GM18499 (cell line): ENCODE results near the gene PHOSPHO2.

Source experiments
- ATAC-seq: cut with Tn5 transposase; IDR thresholded peaks from one replicate; pipeline ENCODE4 v1.9.1; 2021; ENCODE audit warnings: moderate number of reproducible peaks; ENCODE audit not compliant: insufficient read depth, unreplicated experiment

The PHOSPHO2 gene, protein sequence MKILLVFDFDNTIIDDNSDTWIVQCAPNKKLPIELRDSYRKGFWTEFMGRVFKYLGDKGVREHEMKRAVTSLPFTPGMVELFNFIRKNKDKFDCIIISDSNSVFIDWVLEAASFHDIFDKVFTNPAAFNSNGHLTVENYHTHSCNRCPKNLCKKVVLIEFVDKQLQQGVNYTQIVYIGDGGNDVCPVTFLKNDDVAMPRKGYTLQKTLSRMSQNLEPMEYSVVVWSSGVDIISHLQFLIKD

DNA sequence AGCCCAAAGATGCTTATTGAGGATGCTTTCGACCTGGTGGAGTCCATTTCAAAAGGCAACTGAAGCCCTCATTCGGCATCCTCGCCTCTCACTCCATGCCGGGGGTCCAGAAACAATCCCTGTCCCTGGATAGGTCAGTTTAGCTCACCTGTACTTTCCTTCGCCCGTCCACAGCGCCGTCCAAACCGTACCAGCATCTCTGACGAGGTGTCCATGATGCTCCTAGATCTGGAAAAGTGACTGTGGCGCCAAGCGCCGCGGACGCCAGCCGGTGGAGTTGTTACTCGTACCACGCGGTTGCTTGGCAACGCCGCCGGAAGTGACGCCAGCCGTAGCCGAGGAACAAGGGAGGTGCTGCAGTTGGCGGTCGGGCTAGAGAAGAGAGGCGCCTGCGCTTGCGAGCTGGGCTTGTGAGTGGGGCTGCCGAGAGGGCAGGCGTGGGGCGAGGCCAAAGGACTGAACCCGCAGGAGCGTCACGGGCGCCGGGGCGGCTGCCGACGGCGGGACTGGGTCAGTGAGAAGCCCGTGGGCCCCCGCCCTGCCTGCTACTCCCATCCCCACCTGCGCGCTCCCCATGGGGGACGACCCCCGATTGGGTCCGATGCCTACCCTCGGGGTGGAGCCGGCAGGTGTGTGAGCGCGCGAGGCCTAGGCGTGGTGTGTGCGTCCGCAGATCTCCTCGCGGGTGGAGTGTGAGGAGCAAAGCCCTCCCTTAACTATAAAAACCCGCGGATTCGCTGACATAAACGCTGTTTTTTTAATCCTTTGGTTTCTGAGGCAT, at the start of gene PHOSPHO2, which contains the start of gene CFAP210:
Gene PHOSPHO2 (plus strand): TSS at position 357 of the 781 bp plus-strand sequence. CDS start 6,503 bp downstream, outside the sequence.
Gene CFAP210 (minus strand): TSS at position 293 of the 781 bp plus-strand sequence. CDS start 78 bp downstream, at position 215.
- peak; percentile 92 for ATAC-seq

DNA sequence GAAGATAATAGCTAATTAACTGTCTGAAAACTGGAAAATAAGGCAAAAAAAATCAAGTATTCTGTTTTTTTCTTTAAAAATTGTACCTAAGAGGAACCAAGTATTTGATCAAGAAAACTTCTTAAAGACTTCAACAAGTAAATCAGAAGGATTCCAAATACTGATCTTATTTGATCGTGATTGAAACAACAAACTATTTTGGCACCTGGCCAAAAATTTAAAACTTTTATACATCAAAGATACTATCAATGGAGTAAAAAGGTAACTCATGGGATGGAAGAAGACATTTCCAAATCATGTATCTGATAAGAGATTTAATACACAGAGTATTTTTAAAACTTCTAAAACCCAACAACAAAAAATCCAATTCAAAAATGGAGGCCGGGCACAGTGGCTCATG, 46.8 kb upstream of the PHOSPHO2 start:
- ATAC-seq, result no peak

GRCh38 chr2:169649278-169649677, 45.0 kb upstream of the PHOSPHO2 start:
- no peak for ATAC-seq

- ATAC-seq, result no peak
These were observed 40.6 kb upstream of the PHOSPHO2 start for GRCh38 chr2:169653636-169654035.

- no peak for ATAC-seq
These were observed 38.1 kb upstream of the PHOSPHO2 start for GRCh38 chr2:169656164-169656563.

DNA sequence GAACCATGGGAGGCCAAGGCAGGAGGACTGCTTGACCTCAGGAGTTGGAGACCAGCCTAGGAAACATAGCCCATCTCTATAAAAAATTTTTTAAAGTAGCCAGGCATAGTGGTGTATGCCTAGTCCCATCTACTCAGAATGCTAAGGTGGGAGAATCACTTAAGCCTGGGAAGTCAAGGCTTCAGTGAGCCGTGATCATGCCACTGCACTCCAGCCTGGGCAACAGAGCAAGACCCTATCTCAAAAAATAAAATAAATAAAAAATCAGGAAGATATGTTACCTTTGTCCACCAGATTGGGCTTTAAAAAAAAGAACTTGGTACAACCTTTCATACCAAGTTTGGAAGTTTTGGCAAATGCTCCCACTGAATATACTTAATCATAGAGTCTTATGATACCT, 35.4 kb upstream of the PHOSPHO2 start:
- ATAC-seq, result no peak

- ATAC-seq, result no peak
These were observed 34.9 kb upstream of the PHOSPHO2 start for GRCh38 chr2:169659320-169659719.

DNA sequence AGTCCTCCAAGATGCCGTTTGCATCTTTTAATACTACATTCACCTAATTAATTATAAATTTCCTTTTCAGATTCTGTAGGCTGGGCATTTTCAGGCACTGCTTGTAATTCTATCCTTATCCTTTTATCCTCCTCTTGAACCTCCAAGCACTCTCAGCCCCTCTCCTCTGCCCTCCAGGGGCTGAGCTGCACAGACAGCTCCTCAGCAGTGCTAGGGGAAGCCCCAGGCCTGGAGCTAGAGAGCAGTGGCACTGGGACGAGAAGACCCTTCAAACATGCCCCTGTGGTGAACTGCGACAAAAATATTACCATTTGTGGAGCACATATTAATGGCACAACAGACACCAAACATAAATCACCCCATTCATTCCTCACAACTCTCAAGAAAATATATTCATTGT, 33.0 kb upstream of the PHOSPHO2 start:
- ATAC-seq, result no peak

DNA sequence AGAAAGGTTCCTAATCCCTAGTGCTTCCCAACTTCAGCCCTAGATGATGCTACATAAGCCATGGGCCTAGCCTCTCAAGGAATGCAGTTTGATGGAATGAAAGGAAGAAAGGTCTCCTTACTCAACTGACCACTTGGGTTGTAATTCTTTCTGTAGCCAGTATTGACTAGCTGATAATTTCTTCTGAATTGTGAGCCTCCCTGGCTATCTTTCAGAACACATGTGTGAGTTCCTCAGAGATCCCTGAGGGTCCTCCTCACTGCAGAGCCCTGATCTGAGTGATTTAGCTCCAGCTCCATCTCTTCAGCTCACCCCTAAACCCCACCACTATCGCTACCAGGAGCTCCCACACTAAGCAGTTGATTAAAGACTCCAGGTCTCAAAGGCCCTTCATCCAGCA, 31.5 kb upstream of the PHOSPHO2 start:
- ATAC-seq, result no peak

GRCh38 chr2:169663247-169663646, 31.0 kb upstream of the PHOSPHO2 start:
- no peak for ATAC-seq

DNA sequence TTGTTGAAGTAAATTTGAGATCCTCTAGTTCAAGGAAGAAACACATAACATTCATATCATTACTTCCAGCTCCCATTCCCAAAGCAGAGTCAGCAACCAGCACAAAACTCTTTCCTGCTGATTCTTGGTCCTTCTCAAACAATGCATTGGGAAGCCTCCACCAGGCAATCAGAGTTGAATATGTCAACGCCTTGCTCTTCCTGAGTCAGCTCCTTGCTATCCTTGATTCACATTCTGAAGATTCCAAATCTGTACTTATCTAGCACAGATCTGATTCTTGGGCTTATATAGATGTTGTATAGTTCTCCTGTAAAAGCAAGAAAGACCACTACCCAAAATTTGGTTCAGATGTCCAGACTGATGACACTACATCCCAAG, 29.7 kb upstream of the PHOSPHO2 start:
- ATAC-seq, result no peak

DNA sequence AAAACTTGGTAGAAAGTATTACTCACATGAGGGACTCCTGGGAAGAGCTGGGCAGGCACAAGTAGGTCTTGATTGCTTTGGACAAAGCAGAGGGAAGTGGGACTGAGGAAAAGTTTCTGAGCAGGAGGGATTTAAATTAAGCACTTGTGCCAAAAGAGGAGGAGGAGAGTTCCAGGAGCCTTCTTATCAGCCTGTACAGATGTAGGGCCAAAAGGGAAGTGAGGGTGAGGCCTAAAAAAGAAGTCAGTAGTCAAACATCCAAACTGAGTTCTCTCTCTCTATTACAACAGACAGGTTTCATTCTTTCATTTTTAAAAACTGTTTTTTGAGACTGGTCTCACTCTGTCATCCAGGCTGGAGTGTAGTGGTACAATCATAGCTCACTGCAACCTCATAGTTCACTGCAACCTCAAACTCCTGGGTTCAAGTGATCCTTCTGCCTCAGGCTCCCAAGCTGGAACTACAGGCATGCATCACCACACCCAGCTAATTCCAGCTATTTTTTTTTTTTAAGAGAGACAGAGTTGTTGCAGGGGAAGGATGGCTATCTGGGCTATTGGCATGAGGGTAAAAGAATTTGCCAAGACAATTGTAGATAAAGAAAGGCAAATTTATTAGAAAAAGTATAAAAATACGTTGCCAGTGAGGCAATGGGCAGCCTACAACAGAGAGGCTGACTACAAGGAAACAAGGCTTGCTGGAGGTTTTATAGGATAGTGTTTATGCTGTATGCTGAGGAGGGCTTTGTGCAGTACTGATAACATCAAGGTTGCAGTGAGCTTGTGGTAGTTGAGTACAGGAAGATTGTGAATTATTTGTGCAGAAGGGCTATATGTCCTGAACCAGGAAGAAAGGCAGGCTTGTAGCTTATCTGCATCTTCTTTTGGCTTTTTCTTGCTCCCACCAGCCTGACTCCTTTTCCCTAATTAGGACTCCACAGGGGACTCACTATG, 29.0 kb upstream of the PHOSPHO2 start:
- ATAC-seq, result no peak

DNA sequence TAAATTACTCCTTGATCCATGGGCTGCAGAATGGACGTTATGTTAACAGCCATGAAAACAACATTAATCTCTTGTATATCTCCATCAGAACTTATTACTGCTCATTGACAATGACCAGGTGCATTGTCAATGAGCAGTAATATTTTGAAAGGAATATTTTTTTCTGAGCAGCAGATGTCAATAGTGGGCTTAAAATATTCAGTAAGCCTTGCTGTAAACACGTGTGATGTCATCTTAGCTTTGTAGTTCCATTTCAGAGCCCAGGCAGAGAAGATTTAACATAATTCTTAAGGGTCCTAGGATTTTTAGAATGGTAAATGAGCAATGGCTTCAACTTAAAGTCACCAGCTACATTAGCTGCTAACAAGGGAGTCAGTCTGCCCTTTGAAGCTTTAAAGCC, 26.7 kb upstream of the PHOSPHO2 start:
- ATAC-seq, result no peak

GRCh38 chr2:169670215-169670651, 24.0 kb upstream of the PHOSPHO2 start:
- ATAC-seq, result no peak

- no peak for ATAC-seq
These were observed 23.3 kb upstream of the PHOSPHO2 start for GRCh38 chr2:169670937-169671336.

DNA sequence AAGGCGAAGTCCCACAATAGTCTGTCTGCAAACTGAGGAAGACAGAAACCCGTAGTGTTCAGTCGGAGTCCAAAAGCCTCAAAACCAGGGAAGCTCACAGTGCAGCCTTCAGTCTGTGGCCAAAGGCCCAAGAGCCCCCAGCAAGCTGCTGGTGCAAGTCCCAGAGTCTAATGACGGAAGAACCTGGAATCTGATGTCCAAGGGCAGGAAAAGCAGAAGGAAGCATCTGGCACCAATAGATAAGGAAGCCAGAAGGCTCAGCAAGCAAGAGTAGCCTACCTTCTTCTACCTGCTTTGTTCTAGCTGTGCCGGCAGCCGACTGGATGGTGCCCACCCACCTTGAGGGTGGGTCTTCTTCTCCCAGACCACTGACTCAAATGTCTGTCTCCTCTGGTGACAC, 21.9 kb upstream of the PHOSPHO2 start:
- ATAC-seq, result no peak

GRCh38 chr2:169673106-169673505, 21.2 kb upstream of the PHOSPHO2 start:
- ATAC-seq, result no peak

DNA sequence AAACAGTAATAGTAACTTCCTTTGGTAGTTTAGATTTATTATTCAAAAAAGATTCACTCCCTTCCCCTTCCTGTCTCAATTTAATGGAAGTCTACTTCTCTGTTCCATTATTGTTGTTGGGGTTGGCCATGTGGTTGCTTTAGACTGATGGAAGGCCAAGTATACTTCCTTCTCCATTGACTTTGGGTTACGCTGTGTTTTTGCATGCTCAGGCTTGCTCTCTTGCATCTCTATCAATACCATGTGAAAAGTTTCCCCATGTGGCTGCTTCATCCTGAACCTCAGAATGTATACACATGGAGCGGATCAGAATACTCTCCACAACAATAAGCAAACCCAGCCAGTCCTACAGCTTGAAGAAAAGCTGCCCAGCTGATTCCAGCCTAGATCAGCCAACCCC, 20.3 kb upstream of the PHOSPHO2 start:
- no peak for ATAC-seq

DNA sequence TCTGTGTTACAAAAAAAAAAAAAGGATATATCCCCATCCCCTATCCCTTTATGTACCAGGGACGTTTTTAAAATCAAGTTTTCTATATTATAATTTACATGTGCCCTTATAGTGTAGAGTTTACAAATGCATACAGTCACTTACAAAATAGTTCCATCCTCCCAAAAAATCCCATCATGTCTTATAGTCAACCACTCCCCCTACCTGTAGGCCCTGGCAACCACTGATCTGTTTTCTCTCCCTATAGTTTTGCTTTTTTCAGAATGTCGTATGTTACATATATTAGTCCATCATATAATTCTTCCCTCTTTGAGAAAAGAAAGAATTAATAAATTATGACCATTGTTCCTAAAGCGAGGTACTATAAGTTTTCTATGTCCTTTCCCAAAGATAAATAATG, 17.9 kb upstream of the PHOSPHO2 start:
- ATAC-seq, result no peak

GRCh38 chr2:169676850-169677249, 17.4 kb upstream of the PHOSPHO2 start:
- ATAC-seq, result no peak

DNA sequence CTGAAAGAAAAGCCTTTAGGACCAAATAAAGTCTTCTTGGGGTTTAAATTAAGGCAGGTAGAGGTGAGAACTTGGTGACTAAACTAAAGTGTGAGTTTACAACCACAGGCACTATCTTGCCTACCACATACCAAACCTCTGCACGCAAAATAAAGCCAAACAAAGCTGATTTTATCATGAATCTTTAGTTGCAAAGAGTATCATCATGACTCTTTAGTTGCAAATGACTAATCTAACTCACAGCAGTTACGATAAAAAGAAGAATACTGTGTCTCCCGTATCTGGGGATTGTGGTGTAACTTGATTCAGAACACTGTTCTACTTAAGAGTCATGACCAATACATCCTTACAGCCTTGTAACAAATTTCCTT, 11.2 kb upstream of the PHOSPHO2 start:
- ATAC-seq, result no peak
